Loucy (cell line): Measurements from ENCODE around the gene ARHGAP26.
A peak's percentile ranks its signal among the peaks of the same experiment; 100 is the strongest.

Experiments
- H2AFZ ChIP-seq: fragments of 200-600 bp; sonication (generic); 2 replicates; pipeline ENCODE4 v1.6.0; 2016; ENCODE audit warnings: antibody characterized with exemption, mild to moderate bottlenecking, low read length, moderate library complexity
- H3F3A ChIP-seq: fragments of 200-600 bp; 2 replicates; pipeline ENCODE4 v1.6.0; 2016; ENCODE audit warnings: antibody characterized with exemption, low read depth, mild to moderate bottlenecking
- H3K27me3 ChIP-seq: fragments of 200-600 bp; sonication (generic); 2 replicates; pipeline ENCODE4 v1.6.1; 2014; ENCODE audit warnings: low read length, mild to moderate bottlenecking; ENCODE audit not compliant: insufficient read depth, poor library complexity, severe bottlenecking
- H3K36me3 ChIP-seq: fragments of 200-600 bp; sonication (generic); 2 replicates; pipeline ENCODE4 v1.6.1; 2016; ENCODE audit warnings: low read length; ENCODE audit not compliant: insufficient read depth
- H3K4me1 ChIP-seq: fragments of 200-600 bp; sonication (generic); 2 replicates; pipeline ENCODE4 v1.5.1; 2014; ENCODE audit warnings: low read length, mild to moderate bottlenecking; ENCODE audit not compliant: insufficient read depth, poor library complexity, severe bottlenecking
- H3K4me2 ChIP-seq: fragments of 200-600 bp; sonication (generic); 2 replicates; pipeline ENCODE4 v1.6.0; 2014; ENCODE audit warnings: antibody characterized with exemption, low read length, low read depth, mild to moderate bottlenecking; ENCODE audit not compliant: poor library complexity, severe bottlenecking
- H3K4me3 ChIP-seq: fragments of 200-600 bp; sonication (generic); 2 replicates; pipeline ENCODE4 v1.5.1; 2014; ENCODE audit warnings: low read length, mild to moderate bottlenecking, mixed read lengths; ENCODE audit not compliant: poor library complexity, severe bottlenecking
- H3K79me2 ChIP-seq: fragments of 200-600 bp; sonication (generic); 2 replicates; pipeline ENCODE4 v1.6.1; 2014; ENCODE audit warnings: low read length; ENCODE audit not compliant: insufficient read depth
- H3K9ac ChIP-seq: fragments of 200-600 bp; sonication (generic); 2 replicates; pipeline ENCODE4 v1.6.0; 2014; ENCODE audit warnings: mild to moderate bottlenecking, low read depth, low read length, moderate library complexity; ENCODE audit not compliant: poor library complexity, severe bottlenecking
- H3K9me2 ChIP-seq: fragments of 200-600 bp; sonication (generic); replicated peaks from 2 replicates; pipeline ENCODE4 v1.6.1; 2016; ENCODE audit warnings: low read depth, low read length, mixed read lengths
- H3K9me3 ChIP-seq: fragments of 200-600 bp; sonication (generic); 2 replicates; pipeline ENCODE4 v1.6.1; 2014; ENCODE audit warnings: mild to moderate bottlenecking, antibody characterized with exemption, low read length, low read depth; ENCODE audit not compliant: insufficient read depth
- H4K20me1 ChIP-seq: fragments of 200-600 bp; sonication (generic); 2 replicates; pipeline ENCODE4 v1.6.0; 2014; ENCODE audit warnings: antibody characterized with exemption, low read length, mild to moderate bottlenecking; ENCODE audit not compliant: insufficient read depth, poor library complexity, severe bottlenecking
- EZH2phosphoT487 ChIP-seq: fragments of 200-600 bp; IDR thresholded peaks from 2 replicates; pipeline ENCODE4 v1.6.1; 2018; ENCODE audit warnings: antibody characterized with exemption, mild to moderate bottlenecking, moderate library complexity, borderline replicate concordance
- TF ChIP-seq, protein P1 (sequence below): fragments of 200-600 bp; sonication (generic); conservative IDR thresholded peaks from 2 replicates; pipeline ENCODE4 v1.5.1; 2014; ENCODE audit warnings: mild to moderate bottlenecking, antibody characterized with exemption, low read length

Gene ARHGAP26

DNA sequence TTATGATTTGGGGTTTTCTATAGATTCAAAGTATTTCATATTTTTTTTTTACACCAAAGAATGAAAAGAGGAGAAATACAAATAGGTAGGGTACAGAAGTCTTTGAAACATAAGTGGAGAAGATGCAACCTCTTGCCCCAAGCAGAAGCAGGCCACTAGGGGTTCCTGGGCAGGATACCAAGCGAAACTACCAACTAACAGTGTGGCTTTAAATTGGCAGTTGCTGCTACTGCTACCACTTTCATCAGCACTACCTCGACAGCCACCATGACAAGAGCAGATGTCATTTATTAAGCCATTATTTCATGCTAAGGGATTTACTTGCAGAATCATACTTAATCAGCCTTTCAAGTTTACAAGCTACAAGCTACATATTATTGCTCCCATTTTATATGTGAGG is 345.2 kb downstream of the ARHGAP26 start:
- Histone ChIP-seq H3K9me3 (no peaks in the 10 kb centered on the region), H3K27me3 (no peaks in the 10 kb centered on the region), H3K4me2 (no peak overlapping the region), H3K9me2 (no peaks in the 10 kb centered on the region), H3F3A (no peaks in the 10 kb centered on the region), H3K4me1 (peaks cover 6% of the 10 kb centered on the region), H3K4me3 (no peak overlapping the region), H2AFZ (no peak overlapping the region), H3K9ac (no peak overlapping the region), H3K36me3 (no peaks in the 10 kb centered on the region), H3K79me2 (no peaks in the 10 kb centered on the region), H4K20me1 (no peaks in the 10 kb centered on the region)
- no peak for TF ChIP-seq EZH2phosphoT487
- TF ChIP-seq, protein P1, sequence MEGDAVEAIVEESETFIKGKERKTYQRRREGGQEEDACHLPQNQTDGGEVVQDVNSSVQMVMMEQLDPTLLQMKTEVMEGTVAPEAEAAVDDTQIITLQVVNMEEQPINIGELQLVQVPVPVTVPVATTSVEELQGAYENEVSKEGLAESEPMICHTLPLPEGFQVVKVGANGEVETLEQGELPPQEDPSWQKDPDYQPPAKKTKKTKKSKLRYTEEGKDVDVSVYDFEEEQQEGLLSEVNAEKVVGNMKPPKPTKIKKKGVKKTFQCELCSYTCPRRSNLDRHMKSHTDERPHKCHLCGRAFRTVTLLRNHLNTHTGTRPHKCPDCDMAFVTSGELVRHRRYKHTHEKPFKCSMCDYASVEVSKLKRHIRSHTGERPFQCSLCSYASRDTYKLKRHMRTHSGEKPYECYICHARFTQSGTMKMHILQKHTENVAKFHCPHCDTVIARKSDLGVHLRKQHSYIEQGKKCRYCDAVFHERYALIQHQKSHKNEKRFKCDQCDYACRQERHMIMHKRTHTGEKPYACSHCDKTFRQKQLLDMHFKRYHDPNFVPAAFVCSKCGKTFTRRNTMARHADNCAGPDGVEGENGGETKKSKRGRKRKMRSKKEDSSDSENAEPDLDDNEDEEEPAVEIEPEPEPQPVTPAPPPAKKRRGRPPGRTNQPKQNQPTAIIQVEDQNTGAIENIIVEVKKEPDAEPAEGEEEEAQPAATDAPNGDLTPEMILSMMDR: 0 out of 2 replicates have a peak, but pooled peaks have one; percentile 10

DNA sequence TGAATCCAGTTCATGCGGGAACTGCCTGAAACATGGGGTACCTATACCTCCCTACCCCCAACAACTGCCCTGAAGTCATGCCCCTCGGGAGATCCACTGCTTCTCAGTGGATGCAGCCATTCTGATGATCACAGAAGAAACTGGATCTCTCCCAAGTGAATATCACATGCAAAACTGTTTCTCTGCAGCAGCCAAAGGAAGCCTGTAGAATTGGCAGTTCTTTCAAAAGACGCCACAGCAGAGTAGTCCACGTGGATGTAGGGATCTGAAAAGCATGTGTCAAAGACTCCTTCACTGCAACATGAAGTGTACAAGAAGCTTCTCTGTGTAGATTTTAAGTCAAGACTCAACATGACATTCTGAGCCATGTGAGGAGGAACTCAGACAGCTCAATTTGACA is 346.6 kb downstream of the ARHGAP26 start:
- no peak overlapping the region for H3K9ac ChIP-seq
- H3K9me3 ChIP-seq: no peaks in the 10 kb centered on the region
- TF ChIP-seq, protein P1: no peak
- no peak for TF ChIP-seq EZH2phosphoT487
- H4K20me1 ChIP-seq: no peaks in the 10 kb centered on the region
- H3K36me3 ChIP-seq: no peaks in the 10 kb centered on the region
- H2AFZ ChIP-seq: no peak overlapping the region
- no peaks in the 10 kb centered on the region for H3K9me2 ChIP-seq
- H3K4me2 ChIP-seq: no peak overlapping the region
- H3K4me3 ChIP-seq: no peak overlapping the region
- H3K79me2 ChIP-seq: no peaks in the 10 kb centered on the region
- no peaks in the 10 kb centered on the region for H3K27me3 ChIP-seq
- H3F3A ChIP-seq: no peaks in the 10 kb centered on the region
- peaks cover 6% of the 10 kb centered on the region for H3K4me1 ChIP-seq

DNA sequence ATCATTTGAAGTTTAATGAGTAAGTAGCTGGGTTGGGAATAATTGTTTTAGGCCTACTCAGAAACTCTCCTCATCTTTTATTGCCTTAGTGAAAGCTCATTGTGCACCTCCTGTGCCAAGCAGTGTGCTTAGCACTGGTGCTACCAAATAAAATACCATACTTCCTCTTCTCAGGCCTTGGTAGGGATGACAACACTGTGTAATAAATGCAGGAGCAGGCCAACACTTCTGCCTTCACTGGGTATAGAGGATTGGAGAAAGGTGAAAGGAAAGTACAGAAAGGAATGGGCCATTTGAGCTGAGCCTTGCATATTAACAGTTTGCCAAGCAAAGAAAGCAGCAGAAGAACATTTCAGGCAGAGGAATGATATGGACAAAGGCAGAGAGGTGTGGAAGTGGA is 347.6 kb downstream of the ARHGAP26 start:
- peaks cover 6% of the 10 kb centered on the region for H3K4me1 ChIP-seq
- H3K4me3 ChIP-seq: no peak overlapping the region
- no peaks in the 10 kb centered on the region for H3F3A ChIP-seq
- no peaks in the 10 kb centered on the region for H3K36me3 ChIP-seq
- H3K9me3 ChIP-seq: no peaks in the 10 kb centered on the region
- no peaks in the 10 kb centered on the region for H3K79me2 ChIP-seq
- H2AFZ ChIP-seq: no peak overlapping the region
- no peak overlapping the region for H3K4me2 ChIP-seq
- no peaks in the 10 kb centered on the region for H4K20me1 ChIP-seq
- no peak overlapping the region for H3K9ac ChIP-seq
- no peaks in the 10 kb centered on the region for H3K27me3 ChIP-seq
- H3K9me2 ChIP-seq: no peaks in the 10 kb centered on the region
- TF ChIP-seq EZH2phosphoT487: no peak
- TF ChIP-seq, protein P1: no peak
